Progenitor cell of endocrine pancreas (in vitro differentiated cells): ENCODE measurements around the gene DENND5B. TPM values are rescaled to one million over a fixed set of nuclear protein-coding genes. Genes with fewer than 3 reads are reported as not detected.
A peak's percentile ranks its signal among the peaks of the same experiment; 100 is the strongest.

Experiments used
- DNase-seq: peaks from one replicate; pipeline ENCODE4 v3.0.0; 2021; ENCODE audit warnings: low spot score; ENCODE audit not compliant: unreplicated experiment
- H3K27ac Mint-ChIP-seq: 2 replicates; pipeline ENCODE4 v1.8.0; 2021; ENCODE audit warnings: mild to moderate bottlenecking, moderate library complexity, mixed read lengths
- H3K27me3 Mint-ChIP-seq: 2 replicates; pipeline ENCODE4 v1.8.0; 2021; ENCODE audit warnings: mixed read lengths
- H3K36me3 Mint-ChIP-seq: 2 replicates; pipeline ENCODE4 v1.8.0; 2022; ENCODE audit warnings: mixed read lengths; ENCODE audit not compliant: insufficient read depth
- H3K4me1 Mint-ChIP-seq: 2 replicates; pipeline ENCODE4 v1.8.0; 2021; ENCODE audit warnings: low read depth, mixed read lengths
- H3K4me3 Mint-ChIP-seq: 2 replicates; pipeline ENCODE4 v1.8.0; 2021; ENCODE audit warnings: low read depth, mild to moderate bottlenecking, moderate library complexity, mixed read lengths
- H3K9me3 Mint-ChIP-seq: 2 replicates; pipeline ENCODE4 v1.8.0; 2021; ENCODE audit warnings: low read depth, mixed read lengths
- CTCF ChIP-seq: fragments of 200-600 bp; sonication (generic); IDR thresholded peaks from one replicate; pipeline ENCODE4 v1.5.0; 2021; ENCODE audit warnings: antibody characterized with exemption, mild to moderate bottlenecking; ENCODE audit not compliant: unreplicated experiment
- total RNA-seq: library from RNA; stranded (reverse); gene quantifications from 2 replicates; pipeline ENCODE4 v1.2.1, GENCODE V29; 2021

The DENND5B gene
- total RNA-seq, 1 donor from 2014 or later: 35.0 TPM

GRCh38 chr12:31585271-31585670 is 5.7 kb downstream of the DENND5B start:
- no peak for TF ChIP-seq CTCF
- Mint-ChIP-seq H3K9me3 (no peaks in the 10 kb centered on the region), H3K27me3 (no peaks in the 10 kb centered on the region), H3K4me3 (no peak overlapping the region), H3K27ac (no peak overlapping the region), H3K36me3 (peaks cover 4% of the 10 kb centered on the region), H3K4me1 (peaks cover 28% of the 10 kb centered on the region)
- no peak for DNase-seq

- peaks cover 28% of the 10 kb centered on the region for H3K4me1 Mint-ChIP-seq
- no peaks in the 10 kb centered on the region for H3K27me3 Mint-ChIP-seq
- peaks cover 4% of the 10 kb centered on the region for H3K36me3 Mint-ChIP-seq
- no peak overlapping the region for H3K27ac Mint-ChIP-seq
- DNase-seq: no peak
- no peak for TF ChIP-seq CTCF
- no peak overlapping the region for H3K4me3 Mint-ChIP-seq
- H3K9me3 Mint-ChIP-seq: no peaks in the 10 kb centered on the region
Measured at GRCh38 chr12:31584782-31585181, 6.2 kb downstream of the DENND5B start.

GRCh38 chr12:31583878-31584277 is 7.1 kb downstream of the DENND5B start:
- Mint-ChIP-seq H3K4me1 (peaks cover 19% of the 10 kb centered on the region), H3K4me3 (no peak overlapping the region), H3K27me3 (no peaks in the 10 kb centered on the region), H3K9me3 (no peaks in the 10 kb centered on the region), H3K27ac (peak overlapping the region; percentile 51), H3K36me3 (peaks cover 4% of the 10 kb centered on the region)
- no peak for TF ChIP-seq CTCF
- no peak for DNase-seq

GRCh38 chr12:31582155-31582554 is 8.8 kb downstream of the DENND5B start:
- no peak for TF ChIP-seq CTCF
- H3K27me3 Mint-ChIP-seq: no peaks in the 10 kb centered on the region
- peaks cover 4% of the 10 kb centered on the region for H3K36me3 Mint-ChIP-seq
- no peak overlapping the region for H3K27ac Mint-ChIP-seq
- H3K4me1 Mint-ChIP-seq: peaks cover 11% of the 10 kb centered on the region
- H3K9me3 Mint-ChIP-seq: no peaks in the 10 kb centered on the region
- no peak for DNase-seq
- H3K4me3 Mint-ChIP-seq: no peak overlapping the region

- H3K9me3 Mint-ChIP-seq: no peaks in the 10 kb centered on the region
- no peak overlapping the region for H3K27ac Mint-ChIP-seq
- DNase-seq: no peak
- H3K36me3 Mint-ChIP-seq: peaks cover 3% of the 10 kb centered on the region
- H3K27me3 Mint-ChIP-seq: no peaks in the 10 kb centered on the region
- H3K4me1 Mint-ChIP-seq: peaks cover 3% of the 10 kb centered on the region
- no peak overlapping the region for H3K4me3 Mint-ChIP-seq
- TF ChIP-seq CTCF: no peak
Measured at GRCh38 chr12:31578632-31579031, 12.3 kb downstream of the DENND5B start.
